ENCODE results near the gene SND1.
"Not testable (repeated sequence)": the region's sequence is repeated elsewhere in the genome, so short reads cannot be mapped to it uniquely, and the experiment has no call there.

SND1 gene

DNA sequence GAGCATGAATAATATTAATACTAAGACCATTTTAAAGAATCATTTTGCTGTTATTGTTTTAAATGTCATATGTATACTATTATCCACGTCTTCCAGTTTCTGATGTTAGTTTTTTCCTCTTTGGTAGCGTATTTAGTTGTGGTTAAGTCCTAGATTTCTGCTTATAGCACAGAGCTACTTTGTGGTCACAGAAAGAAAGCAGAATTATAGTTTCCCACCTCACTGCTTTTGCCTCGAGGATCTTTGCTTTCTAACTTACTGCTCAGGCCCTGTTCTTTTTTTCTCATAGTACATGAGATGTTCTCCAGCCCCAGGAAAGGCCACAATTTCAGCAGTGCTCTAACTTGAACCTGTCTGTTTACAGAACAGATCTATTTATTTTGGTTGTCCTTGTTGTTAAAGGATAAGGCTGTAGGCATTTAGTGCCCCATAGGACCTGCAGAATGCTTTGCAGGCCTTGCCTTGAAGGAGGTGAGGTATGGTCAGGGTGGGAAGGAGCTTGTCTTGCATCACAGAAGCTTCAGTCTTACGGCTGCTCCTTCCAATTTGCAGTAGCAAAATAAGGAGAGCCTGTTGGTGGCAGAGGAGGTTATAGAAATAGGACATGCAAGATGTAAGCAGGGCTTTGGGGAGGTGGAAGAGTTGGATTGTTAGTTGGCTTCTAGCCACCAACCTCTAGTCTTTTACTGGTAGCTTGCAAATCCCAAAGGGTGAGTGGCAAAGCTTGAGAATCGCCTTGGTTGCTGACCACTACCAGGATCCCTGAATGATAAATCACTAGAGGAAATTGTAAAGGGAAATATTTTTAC, 250.1 kb downstream of the SND1 start (continued):
- TF ChIP-seq, protein P1, sequence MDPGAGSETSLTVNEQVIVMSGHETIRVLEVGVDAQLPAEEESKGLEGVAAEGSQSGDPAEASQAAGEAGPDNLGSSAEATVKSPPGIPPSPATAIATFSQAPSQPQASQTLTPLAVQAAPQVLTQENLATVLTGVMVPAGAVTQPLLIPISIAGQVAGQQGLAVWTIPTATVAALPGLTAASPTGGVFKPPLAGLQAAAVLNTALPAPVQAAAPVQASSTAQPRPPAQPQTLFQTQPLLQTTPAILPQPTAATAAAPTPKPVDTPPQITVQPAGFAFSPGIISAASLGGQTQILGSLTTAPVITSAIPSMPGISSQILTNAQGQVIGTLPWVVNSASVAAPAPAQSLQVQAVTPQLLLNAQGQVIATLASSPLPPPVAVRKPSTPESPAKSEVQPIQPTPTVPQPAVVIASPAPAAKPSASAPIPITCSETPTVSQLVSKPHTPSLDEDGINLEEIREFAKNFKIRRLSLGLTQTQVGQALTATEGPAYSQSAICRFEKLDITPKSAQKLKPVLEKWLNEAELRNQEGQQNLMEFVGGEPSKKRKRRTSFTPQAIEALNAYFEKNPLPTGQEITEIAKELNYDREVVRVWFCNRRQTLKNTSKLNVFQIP (CRISPR knock-in tag; IDR thresholded peaks at IDR 0.05; ENCODE audit: borderline replicate concordance, low read depth) = no peak
- TF ChIP-seq ARNTL (CRISPR knock-in tag; IDR thresholded peaks at IDR 0.05; ENCODE audit: borderline replicate concordance, low read depth) (no peak), ISL1 (CRISPR knock-in tag; IDR thresholded peaks at IDR 0.05) (no peak), ZFP3 (CRISPR knock-in tag; IDR thresholded peaks at IDR 0.05) (no peak), ZNF8 (CRISPR knock-in tag; IDR thresholded peaks at IDR 0.05) (no peak)

DNA sequence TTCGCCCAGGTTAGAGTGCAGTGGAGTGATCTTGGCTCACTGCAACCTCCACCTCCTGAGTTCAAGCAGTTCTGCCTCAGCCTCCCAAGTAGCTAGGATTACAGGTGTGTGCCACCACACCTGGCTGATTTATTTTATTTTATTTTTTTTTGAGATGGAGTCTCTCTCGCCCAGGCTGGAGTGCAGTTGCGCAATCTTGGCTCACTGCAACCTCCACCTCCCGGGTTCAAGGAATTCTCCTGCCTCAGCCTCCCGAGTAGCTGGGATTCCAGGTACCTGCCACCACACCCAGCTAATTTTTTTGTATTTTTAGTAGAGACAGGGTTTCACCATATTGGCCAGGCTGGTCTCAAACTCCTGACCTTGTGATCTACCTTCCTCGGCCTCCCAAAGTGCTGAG, 250.8 kb downstream of the SND1 start:
- not testable (repeated sequence) for ATAC-seq

DNA sequence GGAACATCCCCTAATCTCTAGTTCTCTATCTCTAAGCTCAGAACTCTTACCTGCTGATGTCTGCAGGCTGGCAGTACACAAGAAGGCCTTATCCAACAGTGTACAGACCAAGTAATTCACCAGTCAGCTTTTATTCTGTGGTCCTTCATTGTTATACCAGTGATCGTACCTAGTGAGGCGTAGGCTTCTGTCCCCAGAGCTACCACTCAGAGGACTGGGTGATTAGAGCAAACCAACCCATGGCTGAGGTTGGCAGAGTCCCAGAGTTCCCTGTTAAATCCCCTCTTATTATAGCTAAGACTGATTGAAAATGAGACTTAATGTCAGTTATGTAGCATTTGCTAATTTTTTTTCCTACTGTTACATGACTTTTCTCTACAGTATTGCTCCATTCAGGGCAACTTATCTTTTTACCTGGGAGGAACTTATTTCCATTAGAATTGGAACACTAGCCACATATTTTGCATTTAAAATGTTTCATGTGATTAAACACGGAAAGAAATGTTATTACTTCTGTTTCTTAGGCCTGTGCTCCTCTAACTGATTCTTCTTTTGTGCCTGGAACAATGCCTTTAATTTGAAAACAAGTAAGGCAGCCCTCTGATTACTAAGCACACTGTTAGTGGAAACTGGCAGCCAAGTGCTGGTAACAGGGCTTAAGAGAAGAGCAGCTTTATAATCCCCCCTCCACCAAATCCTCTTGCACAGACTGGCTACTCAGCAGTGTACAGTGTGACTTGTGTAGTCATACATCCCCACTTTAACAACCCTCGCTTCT, 252.1 kb downstream of the SND1 start:
- TF ChIP-seq, protein P2, sequence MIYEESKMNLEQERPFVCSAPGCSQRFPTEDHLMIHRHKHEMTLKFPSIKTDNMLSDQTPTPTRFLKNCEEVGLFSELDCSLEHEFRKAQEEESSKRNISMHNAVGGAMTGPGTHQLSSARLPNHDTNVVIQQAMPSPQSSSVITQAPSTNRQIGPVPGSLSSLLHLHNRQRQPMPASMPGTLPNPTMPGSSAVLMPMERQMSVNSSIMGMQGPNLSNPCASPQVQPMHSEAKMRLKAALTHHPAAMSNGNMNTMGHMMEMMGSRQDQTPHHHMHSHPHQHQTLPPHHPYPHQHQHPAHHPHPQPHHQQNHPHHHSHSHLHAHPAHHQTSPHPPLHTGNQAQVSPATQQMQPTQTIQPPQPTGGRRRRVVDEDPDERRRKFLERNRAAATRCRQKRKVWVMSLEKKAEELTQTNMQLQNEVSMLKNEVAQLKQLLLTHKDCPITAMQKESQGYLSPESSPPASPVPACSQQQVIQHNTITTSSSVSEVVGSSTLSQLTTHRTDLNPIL (CRISPR knock-in tag; IDR thresholded peaks at IDR 0.05; ENCODE audit: low read depth) = no peak
- TF ChIP-seq CSDC2 (CRISPR knock-in tag; IDR thresholded peaks at IDR 0.05) (no peak), ISL1 (CRISPR knock-in tag; IDR thresholded peaks at IDR 0.05) (no peak), ZNF8 (CRISPR knock-in tag; IDR thresholded peaks at IDR 0.05) (no peak)
- no peak for ATAC-seq

DNA sequence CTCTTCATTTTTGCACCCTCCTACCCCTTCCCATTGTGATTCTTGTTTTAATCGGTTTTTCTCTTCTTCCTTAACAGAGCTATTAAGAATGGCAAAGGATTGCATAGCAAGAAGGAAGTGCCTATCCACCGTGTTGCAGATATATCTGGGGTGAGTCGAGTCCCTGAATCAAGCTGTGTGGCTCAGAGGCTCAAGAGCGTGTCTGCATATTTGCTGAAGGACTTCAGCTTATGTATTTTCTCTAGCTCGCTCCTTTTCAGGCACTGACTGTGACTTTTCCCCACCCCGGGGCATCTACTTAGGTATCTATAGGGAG, 252.6 kb downstream of the SND1 start:
- no peak for ATAC-seq
- no peak for TF ChIP-seq ZFP30 (CRISPR knock-in tag; IDR thresholded peaks at IDR 0.05)
- TF ChIP-seq CSDC2 (CRISPR knock-in tag; IDR thresholded peaks at IDR 0.05) = no peak
- TF ChIP-seq, protein P2 (CRISPR knock-in tag; IDR thresholded peaks at IDR 0.05; ENCODE audit: low read depth) = no peak
- TF ChIP-seq RARB (CRISPR knock-in tag; IDR thresholded peaks at IDR 0.05) = no peak
- TF ChIP-seq ZNF8 (CRISPR knock-in tag; IDR thresholded peaks at IDR 0.05) = no peak
- TF ChIP-seq BACH2 (CRISPR knock-in tag; IDR thresholded peaks at IDR 0.05; ENCODE audit: borderline replicate concordance) = no peak
- no peak for TF ChIP-seq PPARA (CRISPR knock-in tag; IDR thresholded peaks at IDR 0.05; ENCODE audit: borderline replicate concordance)
- no peak for TF ChIP-seq ISL1 (CRISPR knock-in tag; IDR thresholded peaks at IDR 0.05)
- no peak for TF ChIP-seq OSR1 (CRISPR knock-in tag; IDR thresholded peaks at IDR 0.05)
- TF ChIP-seq ARNTL (CRISPR knock-in tag; IDR thresholded peaks at IDR 0.05; ENCODE audit: borderline replicate concordance, low read depth) = no peak

DNA sequence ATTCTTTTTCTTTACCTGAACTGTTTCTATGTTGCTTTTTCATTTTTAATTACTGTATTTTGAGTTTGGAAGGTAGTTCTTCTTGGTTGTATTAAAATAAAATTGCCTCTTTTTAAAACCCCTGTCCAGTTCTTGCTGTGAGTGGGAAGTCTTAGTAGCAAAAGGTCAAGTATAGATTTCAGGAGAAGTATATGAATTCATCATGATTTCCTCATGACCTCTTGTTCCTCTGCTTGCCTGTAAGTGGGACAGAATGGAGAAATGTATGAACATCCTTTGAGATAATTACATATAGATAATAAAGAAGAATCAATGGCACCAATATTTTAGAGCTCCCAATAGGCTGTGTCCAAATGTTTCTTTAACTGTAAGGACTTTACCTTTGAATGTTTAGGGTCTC, 253.0 kb downstream of the SND1 start:
- TF ChIP-seq ZC3H10 (CRISPR knock-in tag; IDR thresholded peaks at IDR 0.05) = no peak
- TF ChIP-seq ESRRG (CRISPR knock-in tag; IDR thresholded peaks at IDR 0.05) = no peak
- TF ChIP-seq CSDC2 (CRISPR knock-in tag; IDR thresholded peaks at IDR 0.05) = no peak
- ATAC-seq = no peak

DNA sequence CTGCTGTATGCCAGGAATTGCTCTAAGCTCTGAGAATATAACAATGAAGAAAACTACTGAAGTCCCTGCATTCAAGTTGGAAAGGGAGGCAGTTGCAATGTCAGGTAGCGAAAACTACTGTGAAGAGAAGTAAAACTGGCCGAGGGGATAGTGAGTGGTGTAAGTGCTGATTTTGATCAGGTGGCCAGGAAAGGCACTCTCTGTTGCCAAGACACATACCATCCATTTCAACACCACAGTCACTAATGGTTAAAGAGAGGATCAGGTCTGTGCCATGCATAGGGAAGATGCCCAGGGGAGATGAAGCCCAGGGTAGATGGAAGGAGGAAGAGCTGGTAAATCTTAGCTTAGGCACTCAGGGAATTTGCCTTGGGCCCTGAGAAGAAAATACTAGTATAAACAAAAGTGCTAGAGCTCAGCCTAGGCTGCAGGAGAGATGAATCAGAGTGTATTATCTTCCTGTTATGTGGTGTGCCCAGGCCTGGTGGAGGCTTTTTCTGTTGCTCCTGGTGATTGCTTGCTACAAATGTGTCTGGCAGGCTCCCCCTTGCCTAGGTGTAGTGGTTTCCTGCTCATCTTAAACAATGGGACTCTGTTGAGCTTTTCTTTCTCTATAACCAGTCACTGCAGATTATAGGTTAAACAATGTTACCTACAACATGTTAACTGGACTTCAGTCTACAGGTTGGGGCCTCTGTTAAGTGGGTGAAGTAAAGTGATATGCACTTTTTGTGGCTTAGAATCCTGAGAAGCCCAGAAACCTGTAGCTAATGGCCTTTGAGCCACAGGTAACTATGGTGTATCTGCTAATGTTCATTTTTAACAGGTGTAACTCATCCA, 253.7 kb downstream of the SND1 start:
- ATAC-seq = peak; percentile 73
- TF ChIP-seq OSR1 (CRISPR knock-in tag; IDR thresholded peaks at IDR 0.05) (no peak), ZNF565 (CRISPR knock-in tag; conservative IDR thresholded peaks at IDR 0.05; ENCODE audit: low read depth) (no peak), ZFP3 (CRISPR knock-in tag; IDR thresholded peaks at IDR 0.05) (no peak), ARNTL (CRISPR knock-in tag; IDR thresholded peaks at IDR 0.05; ENCODE audit: borderline replicate concordance, low read depth) (no peak), ISL1 (CRISPR knock-in tag; IDR thresholded peaks at IDR 0.05) (no peak), ZFP30 (CRISPR knock-in tag; IDR thresholded peaks at IDR 0.05) (no peak), ZNF70 (CRISPR knock-in tag; IDR thresholded peaks at IDR 0.05) (no peak)
- TF ChIP-seq, protein P3, sequence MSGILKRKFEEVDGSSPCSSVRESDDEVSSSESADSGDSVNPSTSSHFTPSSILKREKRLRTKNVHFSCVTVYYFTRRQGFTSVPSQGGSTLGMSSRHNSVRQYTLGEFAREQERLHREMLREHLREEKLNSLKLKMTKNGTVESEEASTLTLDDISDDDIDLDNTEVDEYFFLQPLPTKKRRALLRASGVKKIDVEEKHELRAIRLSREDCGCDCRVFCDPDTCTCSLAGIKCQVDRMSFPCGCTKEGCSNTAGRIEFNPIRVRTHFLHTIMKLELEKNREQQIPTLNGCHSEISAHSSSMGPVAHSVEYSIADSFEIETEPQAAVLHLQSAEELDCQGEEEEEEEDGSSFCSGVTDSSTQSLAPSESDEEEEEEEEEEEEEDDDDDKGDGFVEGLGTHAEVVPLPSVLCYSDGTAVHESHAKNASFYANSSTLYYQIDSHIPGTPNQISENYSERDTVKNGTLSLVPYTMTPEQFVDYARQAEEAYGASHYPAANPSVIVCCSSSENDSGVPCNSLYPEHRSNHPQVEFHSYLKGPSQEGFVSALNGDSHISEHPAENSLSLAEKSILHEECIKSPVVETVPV (CRISPR knock-in tag; IDR thresholded peaks at IDR 0.05) = no peak
- TF ChIP-seq, protein P1 (CRISPR knock-in tag; IDR thresholded peaks at IDR 0.05; ENCODE audit: borderline replicate concordance, low read depth) = no peak
- TF ChIP-seq, protein P4, sequence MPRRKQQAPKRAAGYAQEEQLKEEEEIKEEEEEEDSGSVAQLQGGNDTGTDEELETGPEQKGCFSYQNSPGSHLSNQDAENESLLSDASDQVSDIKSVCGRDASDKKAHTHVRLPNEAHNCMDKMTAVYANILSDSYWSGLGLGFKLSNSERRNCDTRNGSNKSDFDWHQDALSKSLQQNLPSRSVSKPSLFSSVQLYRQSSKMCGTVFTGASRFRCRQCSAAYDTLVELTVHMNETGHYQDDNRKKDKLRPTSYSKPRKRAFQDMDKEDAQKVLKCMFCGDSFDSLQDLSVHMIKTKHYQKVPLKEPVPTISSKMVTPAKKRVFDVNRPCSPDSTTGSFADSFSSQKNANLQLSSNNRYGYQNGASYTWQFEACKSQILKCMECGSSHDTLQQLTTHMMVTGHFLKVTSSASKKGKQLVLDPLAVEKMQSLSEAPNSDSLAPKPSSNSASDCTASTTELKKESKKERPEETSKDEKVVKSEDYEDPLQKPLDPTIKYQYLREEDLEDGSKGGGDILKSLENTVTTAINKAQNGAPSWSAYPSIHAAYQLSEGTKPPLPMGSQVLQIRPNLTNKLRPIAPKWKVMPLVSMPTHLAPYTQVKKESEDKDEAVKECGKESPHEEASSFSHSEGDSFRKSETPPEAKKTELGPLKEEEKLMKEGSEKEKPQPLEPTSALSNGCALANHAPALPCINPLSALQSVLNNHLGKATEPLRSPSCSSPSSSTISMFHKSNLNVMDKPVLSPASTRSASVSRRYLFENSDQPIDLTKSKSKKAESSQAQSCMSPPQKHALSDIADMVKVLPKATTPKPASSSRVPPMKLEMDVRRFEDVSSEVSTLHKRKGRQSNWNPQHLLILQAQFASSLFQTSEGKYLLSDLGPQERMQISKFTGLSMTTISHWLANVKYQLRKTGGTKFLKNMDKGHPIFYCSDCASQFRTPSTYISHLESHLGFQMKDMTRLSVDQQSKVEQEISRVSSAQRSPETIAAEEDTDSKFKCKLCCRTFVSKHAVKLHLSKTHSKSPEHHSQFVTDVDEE (CRISPR knock-in tag; IDR thresholded peaks at IDR 0.05) = no peak
